MM.1S (cell line): ENCODE measurements around the gene LTBR.

ENCODE experiments used
- DNase-seq: peaks from one replicate; pipeline ENCODE4 v3.0.0-alpha.2; 2015
- H2AFZ ChIP-seq: fragments of 300-600 bp; sonication (generic); 2 replicates; pipeline ENCODE4 v1.6.0; 2016; ENCODE audit warnings: antibody characterized with exemption, low read length
- H3F3A ChIP-seq: fragments of 300-600 bp; sonication (generic); 2 replicates; pipeline ENCODE4 v1.6.1; 2016; ENCODE audit warnings: mild to moderate bottlenecking, antibody characterized with exemption, low read length, moderate library complexity, mixed read lengths; ENCODE audit not compliant: insufficient read depth
- H3K27ac ChIP-seq: fragments of 300-600 bp; sonication (generic); 2 replicates; pipeline ENCODE4 v1.5.1; 2016; ENCODE audit warnings: mild to moderate bottlenecking, low read length
- H3K27me3 ChIP-seq: fragments of 300-600 bp; sonication (generic); replicated peaks from 2 replicates; pipeline ENCODE4 v1.6.0; 2016; ENCODE audit warnings: low read length; ENCODE audit not compliant: insufficient read depth
- H3K36me3 ChIP-seq: fragments of 300-600 bp; sonication (generic); replicated peaks from 2 replicates; pipeline ENCODE4 v1.6.1; 2016; ENCODE audit warnings: mild to moderate bottlenecking, low read length, mixed read lengths; ENCODE audit not compliant: insufficient read depth
- H3K4me1 ChIP-seq: fragments of 300-600 bp; sonication (generic); 2 replicates; pipeline ENCODE4 v1.6.1; 2016; ENCODE audit warnings: low read length, mixed read lengths
- H3K4me2 ChIP-seq: fragments of 300-600 bp; sonication (generic); 2 replicates; pipeline ENCODE4 v1.6.0; 2016; ENCODE audit warnings: low read depth, low read length
- H3K4me3 ChIP-seq: fragments of 300-600 bp; sonication (generic); 2 replicates; pipeline ENCODE4 v1.5.1; 2016; ENCODE audit warnings: low read length, mixed read lengths
- H3K79me2 ChIP-seq: fragments of 300-600 bp; sonication (generic); 2 replicates; pipeline ENCODE4 v1.6.1; 2016; ENCODE audit warnings: mixed run types, low read length, mixed read lengths
- H3K9ac ChIP-seq: fragments of 300-600 bp; sonication (generic); 2 replicates; pipeline ENCODE4 v1.6.1; 2016; ENCODE audit warnings: low read length, mixed read lengths
- H3K9me2 ChIP-seq: fragments of 300-600 bp; sonication (generic); replicated peaks from 2 replicates; pipeline ENCODE4 v1.6.1; 2016; ENCODE audit warnings: mild to moderate bottlenecking, low read length, mixed read lengths; ENCODE audit not compliant: insufficient read depth
- H3K9me3 ChIP-seq: fragments of 300-600 bp; sonication (generic); replicated peaks from 2 replicates; pipeline ENCODE4 v1.6.1; 2016; ENCODE audit warnings: mild to moderate bottlenecking, low read length, mixed read lengths; ENCODE audit not compliant: insufficient read depth
- H4K20me1 ChIP-seq: fragments of 300-600 bp; sonication (generic); 2 replicates; pipeline ENCODE4 v1.6.1; 2016; ENCODE audit warnings: mild to moderate bottlenecking, low read length, moderate library complexity, mixed read lengths; ENCODE audit not compliant: insufficient read depth
- EZH2 ChIP-seq: fragments of 300-600 bp; sonication (generic); optimal IDR thresholded peaks from 2 replicates; pipeline ENCODE3; 2017; ENCODE audit warnings: low read depth, mild to moderate bottlenecking, antibody characterized with exemption, low read length, mixed read lengths
- EZH2phosphoT487 ChIP-seq: fragments of 300-600 bp; sonication (generic); IDR thresholded peaks from 2 replicates; pipeline ENCODE4 v1.6.1; 2018; ENCODE audit warnings: antibody characterized with exemption, low read length
- TF ChIP-seq, protein P1 (sequence below): fragments of 300-600 bp; sonication (generic); IDR thresholded peaks from 2 replicates; pipeline ENCODE4 v1.5.1; 2016; ENCODE audit warnings: antibody characterized with exemption, low read length, mixed read lengths

LTBR gene

DNA sequence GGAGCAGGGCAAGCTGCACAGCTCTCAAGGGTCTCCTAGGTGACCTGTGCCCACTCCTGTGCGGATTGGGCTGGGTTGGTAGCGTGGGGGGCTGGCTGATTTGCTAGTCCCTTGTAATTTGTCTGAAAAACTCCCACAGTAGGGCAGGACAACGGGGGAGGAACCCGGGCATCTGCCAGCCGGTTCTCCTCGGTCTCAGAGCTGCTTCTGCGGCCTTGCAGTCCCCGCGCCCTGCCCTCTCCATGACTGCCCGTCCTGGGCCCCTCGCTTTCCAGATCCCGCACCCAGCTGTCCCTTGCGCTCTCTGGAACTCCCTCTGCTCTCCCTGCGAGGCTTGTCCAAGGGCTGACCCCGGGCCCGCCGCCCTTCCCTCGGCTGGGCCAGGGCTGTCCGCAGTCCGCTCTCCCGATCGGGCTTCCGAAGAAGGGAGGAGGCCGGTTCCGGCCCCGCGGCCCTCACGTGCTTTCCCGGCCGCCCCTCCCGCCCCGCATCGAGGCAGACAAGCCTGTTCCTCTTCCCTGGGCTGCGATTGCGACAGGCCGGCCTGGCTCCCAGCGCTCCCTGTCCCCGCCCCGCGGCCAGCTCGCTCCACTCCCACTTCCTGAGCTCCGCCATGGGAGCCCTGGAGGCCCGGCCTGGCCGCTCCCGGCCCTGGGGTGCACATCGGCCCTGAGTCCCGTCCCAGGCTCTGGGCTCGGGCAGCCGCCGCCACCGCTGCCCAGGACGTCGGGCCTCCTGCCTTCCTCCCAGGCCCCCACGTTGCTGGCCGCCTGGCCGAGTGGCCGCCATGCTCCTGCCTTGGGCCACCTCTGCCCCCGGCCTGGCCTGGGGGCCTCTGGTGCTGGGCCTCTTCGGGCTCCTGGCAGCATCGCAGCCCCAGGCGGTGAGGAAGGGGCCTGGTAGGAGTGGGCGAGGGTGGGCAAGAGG, at the start of gene LTBR:
TSS of gene LTBR (plus strand) at position 591 of the 927 bp plus-strand sequence. CDS start at position 788, 197 bp downstream.
- DNase-seq = no peak
- no peaks in the 10 kb centered on the region for H3F3A ChIP-seq
- H3K4me1 ChIP-seq = no peaks in the 10 kb centered on the region
- no peaks in the 10 kb centered on the region for H3K9me3 ChIP-seq
- H3K79me2 ChIP-seq = no peaks in the 10 kb centered on the region
- no peak within 1 kb of the TSS for H3K27ac ChIP-seq
- H3K36me3 ChIP-seq = no peaks in the 10 kb centered on the region
- H2AFZ ChIP-seq = 0 out of 2 replicates have a peak within 1 kb of the TSS, but pooled peaks have one; percentile 15
- H4K20me1 ChIP-seq = no peaks in the 10 kb centered on the region
- H3K4me3 ChIP-seq = peak within 1 kb of the TSS; percentile 17; the same call in 1 of the 2 replicates
- H3K27me3 ChIP-seq = peaks cover 9% of the 10 kb centered on the region
- H3K4me2 ChIP-seq = peak within 1 kb of the TSS; percentile 34
- H3K9me2 ChIP-seq = no peaks in the 10 kb centered on the region
- H3K9ac ChIP-seq = no peak within 1 kb of the TSS
- TF ChIP-seq EZH2 (no peak), EZH2phosphoT487 (no peak)
- TF ChIP-seq, protein P1, sequence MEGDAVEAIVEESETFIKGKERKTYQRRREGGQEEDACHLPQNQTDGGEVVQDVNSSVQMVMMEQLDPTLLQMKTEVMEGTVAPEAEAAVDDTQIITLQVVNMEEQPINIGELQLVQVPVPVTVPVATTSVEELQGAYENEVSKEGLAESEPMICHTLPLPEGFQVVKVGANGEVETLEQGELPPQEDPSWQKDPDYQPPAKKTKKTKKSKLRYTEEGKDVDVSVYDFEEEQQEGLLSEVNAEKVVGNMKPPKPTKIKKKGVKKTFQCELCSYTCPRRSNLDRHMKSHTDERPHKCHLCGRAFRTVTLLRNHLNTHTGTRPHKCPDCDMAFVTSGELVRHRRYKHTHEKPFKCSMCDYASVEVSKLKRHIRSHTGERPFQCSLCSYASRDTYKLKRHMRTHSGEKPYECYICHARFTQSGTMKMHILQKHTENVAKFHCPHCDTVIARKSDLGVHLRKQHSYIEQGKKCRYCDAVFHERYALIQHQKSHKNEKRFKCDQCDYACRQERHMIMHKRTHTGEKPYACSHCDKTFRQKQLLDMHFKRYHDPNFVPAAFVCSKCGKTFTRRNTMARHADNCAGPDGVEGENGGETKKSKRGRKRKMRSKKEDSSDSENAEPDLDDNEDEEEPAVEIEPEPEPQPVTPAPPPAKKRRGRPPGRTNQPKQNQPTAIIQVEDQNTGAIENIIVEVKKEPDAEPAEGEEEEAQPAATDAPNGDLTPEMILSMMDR = no peak

DNA sequence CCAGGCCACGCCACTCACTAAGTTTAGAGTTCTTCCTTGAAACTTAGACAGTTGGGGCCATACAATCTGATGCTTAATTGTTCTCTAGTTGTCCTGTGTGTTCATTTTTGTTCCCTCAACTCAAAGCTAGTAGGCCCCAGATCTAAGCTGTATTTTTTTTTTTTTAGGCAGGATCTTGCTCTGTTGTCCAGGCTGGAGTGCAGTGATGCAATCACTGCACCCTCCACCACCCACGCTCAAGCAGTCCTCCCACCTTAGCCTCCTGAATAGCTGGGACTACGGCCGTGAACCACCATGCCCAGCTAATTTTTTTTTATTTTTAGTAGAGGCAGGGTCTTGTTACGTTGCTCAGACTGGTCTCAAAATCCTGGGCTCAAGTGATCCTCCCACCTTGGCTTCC, 49.6 kb upstream of the LTBR start:
- H3K79me2 ChIP-seq = peaks cover 76% of the 10 kb centered on the region

DNA sequence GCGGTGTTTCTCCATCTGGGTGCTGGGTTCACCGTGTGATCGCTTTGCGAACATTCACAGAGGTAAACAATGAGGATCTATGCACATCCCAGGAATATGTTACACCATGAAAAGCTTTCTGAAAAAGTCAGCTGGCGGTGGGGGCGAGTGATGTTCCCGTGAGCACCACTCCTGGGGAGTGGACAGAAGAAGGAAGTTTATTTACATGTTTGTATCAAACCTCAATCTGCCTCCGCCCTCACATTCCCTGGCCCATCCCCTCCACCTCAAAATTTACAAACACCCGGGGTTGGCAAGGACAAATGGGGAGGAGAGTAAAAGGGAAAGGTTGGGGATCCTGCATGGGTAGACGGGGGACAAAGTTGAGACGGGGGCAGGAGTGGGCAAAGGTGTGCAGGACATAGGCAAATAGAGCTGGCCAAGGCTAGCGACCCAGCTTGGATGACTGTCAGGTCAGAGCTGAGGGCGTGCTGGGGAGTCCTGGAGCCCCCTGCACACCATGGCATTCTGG, 49.0 kb upstream of the LTBR start:
- Histone ChIP-seq H3F3A (peaks cover 26% of the 10 kb centered on the region), H3K4me3 (0 out of 2 replicates have a peak overlapping the region, but pooled peaks have one; percentile 45), H2AFZ (no peak overlapping the region), H3K36me3 (peaks cover 5% of the 10 kb centered on the region; the same call in 1 of the 2 replicates), H3K79me2 (peaks cover 82% of the 10 kb centered on the region), H3K4me1 (peaks cover 43% of the 10 kb centered on the region), H3K9ac (peak overlapping the region; percentile 59; the same call in 1 of the 2 replicates), H3K9me3 (no peaks in the 10 kb centered on the region), H4K20me1 (no peaks in the 10 kb centered on the region), H3K27ac (peak overlapping the region; percentile 82), H3K4me2 (peak overlapping the region; percentile 76), H3K9me2 (no peaks in the 10 kb centered on the region), H3K27me3 (no peaks in the 10 kb centered on the region)
- TF ChIP-seq, protein P1 = no peak
- TF ChIP-seq EZH2 (no peak), EZH2phosphoT487 (no peak)
- no peak for DNase-seq

More for the DNA sequence above, 49.6 kb upstream of the LTBR start:
- DNase-seq = no peak
- Histone ChIP-seq H3K9me3 (no peaks in the 10 kb centered on the region), H3K36me3 (peaks cover 9% of the 10 kb centered on the region; the same call in 1 of the 2 replicates), H3K4me3 (no peak overlapping the region), H3K4me2 (no peak overlapping the region), H2AFZ (no peak overlapping the region), H3F3A (peaks cover 26% of the 10 kb centered on the region), H3K9me2 (no peaks in the 10 kb centered on the region), H3K27ac (no peak overlapping the region), H3K9ac (no peak overlapping the region), H3K4me1 (peaks cover 37% of the 10 kb centered on the region), H4K20me1 (no peaks in the 10 kb centered on the region), H3K27me3 (no peaks in the 10 kb centered on the region)
- TF ChIP-seq EZH2phosphoT487 (no peak), EZH2 (no peak)
- TF ChIP-seq, protein P1 = no peak
